ENCODE measurements around the gene MRE11. TPM values are rescaled to one million over a fixed set of nuclear protein-coding genes. Genes with fewer than 3 reads are reported as not detected.

Gene MRE11
- total RNA-seq, 1 experiment from 2014 or later: 27.2 TPM

- H3K4me1 Mint-ChIP-seq (ENCODE audit: low read depth, unreplicated experiment): peaks cover 8% of the 10 kb centered on the region
- H3K27me3 Mint-ChIP-seq (ENCODE audit: unreplicated experiment): peaks cover 24% of the 10 kb centered on the region
- H3K36me3 Mint-ChIP-seq (ENCODE audit: insufficient read depth, unreplicated experiment): no peaks in the 10 kb centered on the region
- no peak overlapping the region for H3K4me3 Mint-ChIP-seq (ENCODE audit: low read depth, unreplicated experiment)
- no peak for DNase-seq
- peaks cover 4% of the 10 kb centered on the region for H3K9me3 Mint-ChIP-seq (ENCODE audit: low read depth, unreplicated experiment)
- no TSS peak for BruUV-seq (replicated peaks)
- TF ChIP-seq CTCF (IDR thresholded peaks at IDR 0.05; ENCODE audit: unreplicated experiment): no peak
- CTCF ChIA-PET: no interaction called here
- intact Hi-C loops (cut with micrococcal nuclease; ENCODE audit: unreplicated experiment): no loop called here
- no peak overlapping the region for H3K27ac Mint-ChIP-seq (ENCODE audit: unreplicated experiment)
Measured at GRCh38 chr11:94405062-94405833, 88.4 kb downstream of the MRE11 start.

- Mint-ChIP-seq H3K27me3 (ENCODE audit: unreplicated experiment) (peaks cover 53% of the 10 kb centered on the region), H3K9me3 (ENCODE audit: low read depth, unreplicated experiment) (no peaks in the 10 kb centered on the region), H3K36me3 (ENCODE audit: insufficient read depth, unreplicated experiment) (no peaks in the 10 kb centered on the region), H3K4me3 (ENCODE audit: low read depth, unreplicated experiment) (no peak overlapping the region), H3K4me1 (ENCODE audit: low read depth, unreplicated experiment) (peaks cover 10% of the 10 kb centered on the region), H3K27ac (ENCODE audit: unreplicated experiment) (no peak overlapping the region)
- CTCF ChIA-PET: no interaction called here
- no TSS peak for BruUV-seq (replicated peaks)
- no peak for TF ChIP-seq CTCF (IDR thresholded peaks at IDR 0.05; ENCODE audit: unreplicated experiment)
- no peak for DNase-seq
- intact Hi-C loops (cut with micrococcal nuclease; ENCODE audit: unreplicated experiment): no loop called here
Measured at GRCh38 chr11:94402355-94402754, 91.3 kb downstream of the MRE11 start.

- no TSS peak for BruUV-seq (replicated peaks)
- Mint-ChIP-seq H3K27me3 (ENCODE audit: unreplicated experiment) (peaks cover 58% of the 10 kb centered on the region), H3K9me3 (ENCODE audit: low read depth, unreplicated experiment) (no peaks in the 10 kb centered on the region), H3K4me3 (ENCODE audit: low read depth, unreplicated experiment) (no peak overlapping the region), H3K36me3 (ENCODE audit: insufficient read depth, unreplicated experiment) (no peaks in the 10 kb centered on the region), H3K27ac (ENCODE audit: unreplicated experiment) (no peak overlapping the region), H3K4me1 (ENCODE audit: low read depth, unreplicated experiment) (peaks cover 10% of the 10 kb centered on the region)
- intact Hi-C loops (cut with micrococcal nuclease; ENCODE audit: unreplicated experiment): no loop called here
- no peak for TF ChIP-seq CTCF (IDR thresholded peaks at IDR 0.05; ENCODE audit: unreplicated experiment)
- no peak for DNase-seq
- CTCF ChIA-PET: no interaction called here
Measured at GRCh38 chr11:94401773-94402265, 91.8 kb downstream of the MRE11 start.

- no TSS peak for BruUV-seq (replicated peaks)
- Mint-ChIP-seq H3K9me3 (ENCODE audit: low read depth, unreplicated experiment) (no peaks in the 10 kb centered on the region), H3K4me1 (ENCODE audit: low read depth, unreplicated experiment) (peaks cover 10% of the 10 kb centered on the region), H3K4me3 (ENCODE audit: low read depth, unreplicated experiment) (peak within 1 kb of the TSS; percentile 40), H3K27ac (ENCODE audit: unreplicated experiment) (no peak within 1 kb of the TSS), H3K36me3 (ENCODE audit: insufficient read depth, unreplicated experiment) (no peaks in the 10 kb centered on the region), H3K27me3 (ENCODE audit: unreplicated experiment) (peaks cover 62% of the 10 kb centered on the region)
- no peak for DNase-seq
- CTCF ChIA-PET: no interaction called here
- TF ChIP-seq CTCF (IDR thresholded peaks at IDR 0.05; ENCODE audit: unreplicated experiment): no peak
- intact Hi-C loops (cut with micrococcal nuclease; ENCODE audit: unreplicated experiment): no loop called here
Measured at GRCh38 chr11:94400839-94401772, 92.5 kb downstream of the MRE11 start, which contains the start of gene GPR83. TSS of gene GPR83 (minus strand) at chr11:94401419. CDS start at chr11:94401247, 172 bp downstream.

Data from Calu3 (cell line).